NB4 (cell line): Measurements from ENCODE around the gene SFXN2.

Experiments used
- CTCF ChIP-seq: IDR thresholded peaks from one replicate; pipeline ENCODE4 v1.5.1; 2012; ENCODE audit warnings: low read depth, low read length
- POLR2A ChIP-seq: IDR thresholded peaks from 2 replicates; pipeline ENCODE4 v1.6.1; 2011; ENCODE audit warnings: mild to moderate bottlenecking; ENCODE audit not compliant: insufficient read length; ENCODE audit errors: extremely low read depth

DNA sequence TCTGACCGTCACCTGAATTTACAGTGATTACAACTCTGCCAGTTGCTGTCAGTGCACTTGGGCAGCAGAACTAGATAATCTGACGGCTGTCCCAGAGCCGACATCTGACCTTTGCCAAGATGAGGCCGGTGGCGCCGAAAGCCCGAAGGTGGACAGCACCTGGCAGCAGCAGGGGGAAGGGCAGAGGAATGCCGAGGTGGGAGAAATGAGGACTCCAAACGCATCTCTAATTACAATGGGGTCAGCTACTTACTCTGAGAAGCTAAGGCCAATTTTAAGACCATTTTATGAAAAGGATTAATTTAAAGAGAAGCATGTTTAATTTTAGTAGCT lies 36.4 kb upstream of the SFXN2 start:
- TF ChIP-seq CTCF (no peak), POLR2A (no peak)
